ENCODE data around the gene DHRSX. TPM values are rescaled to one million over a fixed set of nuclear protein-coding genes. Genes with fewer than 3 reads are reported as not detected.

Gene DHRSX
- total and polyA plus RNA-seq, 7 donors = 12.5 to 25.2 (median 16.1) TPM

- Histone ChIP-seq H3K9me3 (peaks cover 0 to 7% (median 0%) of the 10 kb centered on the region in 4 donors), H3K4me1 (no peaks in the 10 kb centered on the region), H3K36me3 (peaks cover 0 to 17% (median 4%) of the 10 kb centered on the region in 4 donors), H3K27me3 (no peaks in the 10 kb centered on the region), H3K4me3 (no peak overlapping the region), H3K27ac (no peak overlapping the region)
- TF ChIP-seq EP300 (IDR thresholded peaks at IDR 0.05) (no peak), POLR2AphosphoS5 (IDR thresholded peaks at IDR 0.05) (no peak), CTCF (IDR thresholded peaks at IDR 0.05) (no peak), POLR2A (IDR thresholded peaks at IDR 0.05) (no peak)
- intact Hi-C loops (cut with DNase I) = no loop called here
- WGBS, 2 donors = 89 to 92% methylated on average over 6 of the region's 6 CpGs
- DNase-seq = no peak
These were observed 273.7 kb downstream of the DHRSX start for GRCh38 chrX:2226906-2227656.

- H3K27me3 ChIP-seq = no peaks in the 10 kb centered on the region
- H3K9me3 ChIP-seq = peaks cover 0 to 7% (median 0%) of the 10 kb centered on the region in 4 donors
- WGBS, 2 donors = 61 to 75% methylated on average over 9 of the region's 9 CpGs
- no peak overlapping the region for H3K4me3 ChIP-seq
- no peaks in the 10 kb centered on the region for H3K4me1 ChIP-seq
- no peak for DNase-seq
- intact Hi-C loops (cut with DNase I) = no loop called here
- H3K27ac ChIP-seq = no peak overlapping the region
- TF ChIP-seq CTCF (IDR thresholded peaks at IDR 0.05) (no peak), POLR2A (IDR thresholded peaks at IDR 0.05) (no peak), POLR2AphosphoS5 (IDR thresholded peaks at IDR 0.05) (no peak), EP300 (IDR thresholded peaks at IDR 0.05) (no peak)
- H3K36me3 ChIP-seq = peaks cover 0 to 26% (median 5%) of the 10 kb centered on the region in 4 donors
These were observed 274.6 kb downstream of the DHRSX start for GRCh38 chrX:2226182-2226581.

- intact Hi-C loops (cut with DNase I) = no loop called here
- Histone ChIP-seq H3K36me3 (peaks cover 0 to 40% (median 18%) of the 10 kb centered on the region in 4 donors), H3K4me1 (no peaks in the 10 kb centered on the region), H3K9me3 (peaks cover 0 to 21% (median 3%) of the 10 kb centered on the region in 4 donors), H3K4me3 (no peak overlapping the region), H3K27me3 (no peaks in the 10 kb centered on the region), H3K27ac (no peak overlapping the region)
- no peak for TF ChIP-seq POLR2A (IDR thresholded peaks at IDR 0.05)
- no peak for TF ChIP-seq EP300 (IDR thresholded peaks at IDR 0.05)
- no peak for TF ChIP-seq POLR2AphosphoS5 (IDR thresholded peaks at IDR 0.05)
- TF ChIP-seq CTCF (IDR thresholded peaks at IDR 0.05) = no peak
- 90 to 97% methylated on average over 9 of the region's 9 CpGs for WGBS, 2 donors
- DNase-seq = peak; percentile 10
These were observed 276.1 kb downstream of the DHRSX start for GRCh38 chrX:2224597-2225235.

GRCh38 chrX:2224161-2224560, 276.6 kb downstream of the DHRSX start:
- peaks cover 0 to 43% (median 19%) of the 10 kb centered on the region in 4 donors for H3K36me3 ChIP-seq
- intact Hi-C loops (cut with DNase I) = no loop called here
- peaks cover 0 to 26% (median 6%) of the 10 kb centered on the region in 4 donors for H3K9me3 ChIP-seq
- H3K4me1 ChIP-seq = no peaks in the 10 kb centered on the region
- no peak overlapping the region for H3K27ac ChIP-seq
- no peak overlapping the region for H3K4me3 ChIP-seq
- TF ChIP-seq EP300 (IDR thresholded peaks at IDR 0.05) (no peak), POLR2A (IDR thresholded peaks at IDR 0.05) (no peak), POLR2AphosphoS5 (IDR thresholded peaks at IDR 0.05) (no peak)
- no peak for DNase-seq
- 56 to 78% methylated on average over 7 of the region's 7 CpGs for WGBS, 2 donors
- H3K27me3 ChIP-seq = no peaks in the 10 kb centered on the region

- TF ChIP-seq EP300 (IDR thresholded peaks at IDR 0.05) (no peak), CTCF (IDR thresholded peaks at IDR 0.05) (no peak), POLR2AphosphoS5 (IDR thresholded peaks at IDR 0.05) (no peak), POLR2A (IDR thresholded peaks at IDR 0.05) (no peak)
- Histone ChIP-seq H3K36me3 (peaks cover 0 to 43% (median 19%) of the 10 kb centered on the region in 4 donors), H3K27ac (no peak overlapping the region), H3K27me3 (no peaks in the 10 kb centered on the region), H3K4me3 (no peak overlapping the region), H3K4me1 (no peaks in the 10 kb centered on the region), H3K9me3 (peaks cover 0 to 37% (median 7%) of the 10 kb centered on the region in 4 donors)
- intact Hi-C loops (cut with DNase I) = no loop called here
- no peak for DNase-seq
- 92 to 93% methylated on average over 12 of the region's 12 CpGs for WGBS, 2 donors
These were observed 279.8 kb downstream of the DHRSX start for GRCh38 chrX:2220829-2221567.
